Glutamatergic neuron (in vitro differentiated cells): ENCODE data around the gene SERTAD2. TPM values are rescaled to one million over a fixed set of nuclear protein-coding genes. Genes with fewer than 3 reads are reported as not detected.
A peak's percentile ranks its signal among the peaks of the same experiment; 100 is the strongest.

Source experiments
- DNase-seq: peaks from one replicate; pipeline ENCODE4 v3.0.0; 2022
- H3K27ac Mint-ChIP-seq: one replicate; pipeline ENCODE4 v1.8.0; 2020; ENCODE audit warnings: mild to moderate bottlenecking, mixed read lengths, inconsistent platforms; ENCODE audit not compliant: unreplicated experiment
- H3K27me3 Mint-ChIP-seq: one replicate; pipeline ENCODE4 v1.8.0; 2020; ENCODE audit warnings: mild to moderate bottlenecking, moderate library complexity, mixed read lengths, inconsistent platforms; ENCODE audit not compliant: unreplicated experiment
- H3K36me3 Mint-ChIP-seq: one replicate; pipeline ENCODE4 v1.8.0; 2020; ENCODE audit warnings: mild to moderate bottlenecking, mixed read lengths, inconsistent platforms; ENCODE audit not compliant: unreplicated experiment
- H3K4me1 Mint-ChIP-seq: one replicate; pipeline ENCODE4 v1.8.0; 2020; ENCODE audit warnings: mild to moderate bottlenecking, low read depth, mixed read lengths, inconsistent platforms; ENCODE audit not compliant: unreplicated experiment
- H3K4me3 Mint-ChIP-seq: one replicate; pipeline ENCODE4 v1.8.0; 2020; ENCODE audit warnings: mild to moderate bottlenecking, mixed read lengths, inconsistent platforms; ENCODE audit not compliant: unreplicated experiment
- H3K9me3 Mint-ChIP-seq: one replicate; pipeline ENCODE4 v1.8.0; 2020; ENCODE audit warnings: mild to moderate bottlenecking, moderate library complexity, mixed read lengths, inconsistent platforms; ENCODE audit not compliant: unreplicated experiment
- CTCF ChIP-seq: fragments of 200-600 bp; sonication (generic); IDR thresholded peaks from one replicate; pipeline ENCODE4 v1.5.0; 2021; ENCODE audit not compliant: partially characterized antibody, unreplicated experiment
- total RNA-seq: library from RNA; stranded (reverse); fragmentation: NEBNext Ultra II Directional; extraction: Animal tissue kit (Norgen Biotek cat#: 25700); gene quantifications from one replicate; pipeline ENCODE4 v1.2.1, GENCODE V29; 2021; ENCODE audit not compliant: unreplicated experiment

The SERTAD2 gene
- total RNA-seq, 1 donor from 2014 or later: 15.7 TPM

- Mint-ChIP-seq H3K27ac (peak overlapping the region; percentile 82), H3K4me3 (peak overlapping the region; percentile 32), H3K4me1 (peaks cover 28% of the 10 kb centered on the region), H3K36me3 (no peaks in the 10 kb centered on the region), H3K9me3 (peaks cover 4% of the 10 kb centered on the region), H3K27me3 (peaks cover 3% of the 10 kb centered on the region)
- DNase-seq: no peak
- TF ChIP-seq CTCF: no peak
These were observed 36.0 kb downstream of the SERTAD2 start for GRCh38 chr2:64617631-64618151.

- Mint-ChIP-seq H3K36me3 (no peaks in the 10 kb centered on the region), H3K9me3 (peaks cover 4% of the 10 kb centered on the region), H3K27ac (no peak overlapping the region), H3K4me3 (no peak overlapping the region), H3K27me3 (no peaks in the 10 kb centered on the region), H3K4me1 (peaks cover 23% of the 10 kb centered on the region)
- no peak for DNase-seq
- no peak for TF ChIP-seq CTCF
These were observed 37.7 kb downstream of the SERTAD2 start for GRCh38 chr2:64615844-64616536.

GRCh38 chr2:64615192-64615763 is 38.4 kb downstream of the SERTAD2 start:
- peaks cover 20% of the 10 kb centered on the region for H3K4me1 Mint-ChIP-seq
- no peak overlapping the region for H3K4me3 Mint-ChIP-seq
- H3K27ac Mint-ChIP-seq: no peak overlapping the region
- no peak for TF ChIP-seq CTCF
- H3K9me3 Mint-ChIP-seq: peaks cover 4% of the 10 kb centered on the region
- H3K36me3 Mint-ChIP-seq: no peaks in the 10 kb centered on the region
- H3K27me3 Mint-ChIP-seq: no peaks in the 10 kb centered on the region
- no peak for DNase-seq

GRCh38 chr2:64613276-64613675 is 40.4 kb downstream of the SERTAD2 start:
- no peak for TF ChIP-seq CTCF
- no peak for DNase-seq
- Mint-ChIP-seq H3K4me3 (no peak overlapping the region), H3K27ac (no peak overlapping the region), H3K27me3 (no peaks in the 10 kb centered on the region), H3K36me3 (no peaks in the 10 kb centered on the region), H3K9me3 (peaks cover 2% of the 10 kb centered on the region), H3K4me1 (peaks cover 19% of the 10 kb centered on the region)

- H3K36me3 Mint-ChIP-seq: no peaks in the 10 kb centered on the region
- H3K27ac Mint-ChIP-seq: no peak overlapping the region
- H3K9me3 Mint-ChIP-seq: peaks cover 4% of the 10 kb centered on the region
- no peak overlapping the region for H3K4me3 Mint-ChIP-seq
- no peaks in the 10 kb centered on the region for H3K27me3 Mint-ChIP-seq
- no peak for TF ChIP-seq CTCF
- no peak for DNase-seq
- peaks cover 13% of the 10 kb centered on the region for H3K4me1 Mint-ChIP-seq
These were observed 41.0 kb downstream of the SERTAD2 start for GRCh38 chr2:64612575-64613195.
